Lung (tissue), 16 donors: ENCODE measurements around the gene ESCO1. TPM values are rescaled to one million over a fixed set of nuclear protein-coding genes. Genes with fewer than 3 reads are reported as not detected.
"Not testable (repeated sequence)": the region's sequence is repeated elsewhere in the genome, so short reads cannot be mapped to it uniquely, and the experiment has no call there.

Experiments
- ATAC-seq: fragments of 200-7000 bp; cut with Tn5 transposase; one replicate; pipeline ENCODE4 v1.9.1; 2020; ENCODE audit warnings: moderate number of reproducible peaks; ENCODE audit not compliant: insufficient read depth, low FRiP score
- DNase-seq, 3 donors: peaks; one replicate each; pipeline ENCODE4 v3.0.0-alpha.2; 2013 to 2017
- H3K27ac ChIP-seq, 2 donors: one replicate each; pipeline ENCODE4 v1.5.1; 2013; ENCODE audit warnings: mild to moderate bottlenecking in 2 of 2, moderate library complexity in 2 of 2, control low read depth in 1 of 2, inconsistent platforms in 1 of 2, low read depth in 1 of 2, low read length in 1 of 2
- H3K27me3 ChIP-seq, 3 donors: one replicate each; pipeline ENCODE4 v1.5.1; 2013; ENCODE audit warnings: low read length in 2 of 3; ENCODE audit not compliant: control insufficient read depth in 3 of 3, insufficient read depth in 3 of 3
- H3K36me3 ChIP-seq, 4 donors: one replicate each; pipeline ENCODE4 v1.5.1; 2013; ENCODE audit warnings: low read length in 4 of 4, mild to moderate bottlenecking in 1 of 4, moderate library complexity in 1 of 4; ENCODE audit not compliant: control insufficient read depth in 4 of 4, insufficient read depth in 4 of 4
- H3K4me1 ChIP-seq, 5 donors: one replicate each; pipeline ENCODE4 v1.5.1; 2013; ENCODE audit warnings: low read length in 5 of 5, mild to moderate bottlenecking in 2 of 5, moderate library complexity in 1 of 5; ENCODE audit not compliant: control insufficient read depth in 5 of 5, insufficient read depth in 5 of 5
- H3K4me3 ChIP-seq: one replicate; pipeline ENCODE4 v1.5.1; 2013; ENCODE audit warnings: mild to moderate bottlenecking, control low read depth, moderate library complexity
- H3K9ac ChIP-seq, 2 donors: one replicate each; pipeline ENCODE4 v1.5.1; 2013; ENCODE audit warnings: low read length in 2 of 2, control low read depth in 1 of 2; ENCODE audit not compliant: insufficient read depth in 1 of 2
- H3K9me3 ChIP-seq, 4 donors: one replicate each; pipeline ENCODE4 v1.5.1; 2013; ENCODE audit warnings: low read length in 3 of 4, mild to moderate bottlenecking in 1 of 4, moderate library complexity in 1 of 4; ENCODE audit not compliant: control insufficient read depth in 4 of 4, insufficient read depth in 3 of 4
- WGBS, 2 donors: extraction: QIAGEN DNeasy Blood & Tissue Kit; methylation state at CpG; one replicate each; pipeline ENCODE4 v1.1.7; 2013; 5-methylcytosine and 5-hydroxymethylcytosine counted together
- long read RNA-seq, 5 donors: transcript quantifications; one replicate each; lab custom pipeline, GENCODE V29; 2026
- polyA plus RNA-seq, 2 donors: library from polyadenylated mRNA; stranded (reverse); fragments of 200-250 nt; gene quantifications; one replicate each; pipeline ENCODE4 v1.2.1, GENCODE V29; 2013
- total RNA-seq, 2 donors: library from RNA; depleted of rRNA in 1 of 2; stranded (reverse); fragments of >200 nt in 1 of 2; gene quantifications; one replicate each; pipeline ENCODE4 v1.2.1, GENCODE V29; 2014 to 2021
- TF ChIP-seq, protein P1 (sequence below): IDR thresholded peaks from 2 replicates; pipeline ENCODE4 v1.5.1; 2012; ENCODE audit warnings: mild to moderate bottlenecking; ENCODE audit errors: control extremely low read depth, extremely low read depth
- donor health status: control.
- donor health status: control.
- donor health status: Bipolar disorder and iron deficiency.
- donor health status: healthy.
- donor health status: DM: yes; HTN: yes; CAD: no.

Gene ESCO1, protein sequence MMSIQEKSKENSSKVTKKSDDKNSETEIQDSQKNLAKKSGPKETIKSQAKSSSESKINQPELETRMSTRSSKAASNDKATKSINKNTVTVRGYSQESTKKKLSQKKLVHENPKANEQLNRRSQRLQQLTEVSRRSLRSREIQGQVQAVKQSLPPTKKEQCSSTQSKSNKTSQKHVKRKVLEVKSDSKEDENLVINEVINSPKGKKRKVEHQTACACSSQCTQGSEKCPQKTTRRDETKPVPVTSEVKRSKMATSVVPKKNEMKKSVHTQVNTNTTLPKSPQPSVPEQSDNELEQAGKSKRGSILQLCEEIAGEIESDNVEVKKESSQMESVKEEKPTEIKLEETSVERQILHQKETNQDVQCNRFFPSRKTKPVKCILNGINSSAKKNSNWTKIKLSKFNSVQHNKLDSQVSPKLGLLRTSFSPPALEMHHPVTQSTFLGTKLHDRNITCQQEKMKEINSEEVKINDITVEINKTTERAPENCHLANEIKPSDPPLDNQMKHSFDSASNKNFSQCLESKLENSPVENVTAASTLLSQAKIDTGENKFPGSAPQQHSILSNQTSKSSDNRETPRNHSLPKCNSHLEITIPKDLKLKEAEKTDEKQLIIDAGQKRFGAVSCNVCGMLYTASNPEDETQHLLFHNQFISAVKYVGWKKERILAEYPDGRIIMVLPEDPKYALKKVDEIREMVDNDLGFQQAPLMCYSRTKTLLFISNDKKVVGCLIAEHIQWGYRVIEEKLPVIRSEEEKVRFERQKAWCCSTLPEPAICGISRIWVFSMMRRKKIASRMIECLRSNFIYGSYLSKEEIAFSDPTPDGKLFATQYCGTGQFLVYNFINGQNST
- 10 to 100 TPM; 12.3 to 28.2 TPM for total RNA-seq
- polyA plus RNA-seq = 10 to 100 TPM in 1 of 2 donors, 1 to 10 TPM in 1; 7.7 to 13.1 TPM
- long read RNA-seq, donor 1, partial matches to known transcripts = 10 of 10 reads
- long read RNA-seq, donor 1, other reads (novel, unspliced or antisense) = 0 of 10 reads
- long read RNA-seq, donor 2, partial matches to known transcripts = 13 of 13 reads
- long read RNA-seq, donor 2, other reads (novel, unspliced or antisense) = 0 of 13 reads
- long read RNA-seq, donor 3 = 0 reads
- long read RNA-seq, donor 4, partial matches to known transcripts = 5 of 5 reads
- long read RNA-seq, donor 4, other reads (novel, unspliced or antisense) = 0 of 5 reads
- long read RNA-seq, donor 5, full-length matches to known transcripts = 1 of 20 reads
- long read RNA-seq, donor 5, partial matches to known transcripts = 19 of 20 reads
- long read RNA-seq, donor 5, other reads (novel, unspliced or antisense) = 0 of 20 reads

GRCh38 chr18:21600526-21601410 lies at the start of gene ESCO1:
TSS of gene ESCO1 (minus strand) at chr18:21600704. CDS start at chr18:21574843, 25,861 bp downstream.
- H3K27me3 ChIP-seq = no peaks in the 10 kb centered on the region
- H3K9ac ChIP-seq = peak within 1 kb of the TSS; percentile 87 to 96
- WGBS, 2 donors = 10% methylated on average over 63 to 74 of the region's 74 CpGs
- H3K4me1 ChIP-seq = peaks cover 0 to 20% (median 7%) of the 10 kb centered on the region in 5 donors
- TF ChIP-seq, protein P1, sequence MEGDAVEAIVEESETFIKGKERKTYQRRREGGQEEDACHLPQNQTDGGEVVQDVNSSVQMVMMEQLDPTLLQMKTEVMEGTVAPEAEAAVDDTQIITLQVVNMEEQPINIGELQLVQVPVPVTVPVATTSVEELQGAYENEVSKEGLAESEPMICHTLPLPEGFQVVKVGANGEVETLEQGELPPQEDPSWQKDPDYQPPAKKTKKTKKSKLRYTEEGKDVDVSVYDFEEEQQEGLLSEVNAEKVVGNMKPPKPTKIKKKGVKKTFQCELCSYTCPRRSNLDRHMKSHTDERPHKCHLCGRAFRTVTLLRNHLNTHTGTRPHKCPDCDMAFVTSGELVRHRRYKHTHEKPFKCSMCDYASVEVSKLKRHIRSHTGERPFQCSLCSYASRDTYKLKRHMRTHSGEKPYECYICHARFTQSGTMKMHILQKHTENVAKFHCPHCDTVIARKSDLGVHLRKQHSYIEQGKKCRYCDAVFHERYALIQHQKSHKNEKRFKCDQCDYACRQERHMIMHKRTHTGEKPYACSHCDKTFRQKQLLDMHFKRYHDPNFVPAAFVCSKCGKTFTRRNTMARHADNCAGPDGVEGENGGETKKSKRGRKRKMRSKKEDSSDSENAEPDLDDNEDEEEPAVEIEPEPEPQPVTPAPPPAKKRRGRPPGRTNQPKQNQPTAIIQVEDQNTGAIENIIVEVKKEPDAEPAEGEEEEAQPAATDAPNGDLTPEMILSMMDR = peak; percentile 33
- DNase-seq (peak; percentile 93 to 96 (median 95)), ATAC-seq (peak; percentile 92)
- no peaks in the 10 kb centered on the region for H3K36me3 ChIP-seq
- H3K27ac ChIP-seq = peak within 1 kb of the TSS; percentile 90 to 96
- peak within 1 kb of the TSS; percentile 80 for H3K4me3 ChIP-seq
- H3K9me3 ChIP-seq = no peaks in the 10 kb centered on the region

- not testable (repeated sequence) for H3K27me3 ChIP-seq, H3K4me3 ChIP-seq, H3K9ac ChIP-seq, H3K27ac ChIP-seq, H3K9me3 ChIP-seq, H3K4me1 ChIP-seq, DNase-seq, ATAC-seq, H3K36me3 ChIP-seq
- WGBS, 2 donors = 97 to 99% methylated on average over 5 of the region's 5 CpGs
Measured at GRCh38 chr18:21640375-21640774, 39.9 kb upstream of the ESCO1 start.

DNA sequence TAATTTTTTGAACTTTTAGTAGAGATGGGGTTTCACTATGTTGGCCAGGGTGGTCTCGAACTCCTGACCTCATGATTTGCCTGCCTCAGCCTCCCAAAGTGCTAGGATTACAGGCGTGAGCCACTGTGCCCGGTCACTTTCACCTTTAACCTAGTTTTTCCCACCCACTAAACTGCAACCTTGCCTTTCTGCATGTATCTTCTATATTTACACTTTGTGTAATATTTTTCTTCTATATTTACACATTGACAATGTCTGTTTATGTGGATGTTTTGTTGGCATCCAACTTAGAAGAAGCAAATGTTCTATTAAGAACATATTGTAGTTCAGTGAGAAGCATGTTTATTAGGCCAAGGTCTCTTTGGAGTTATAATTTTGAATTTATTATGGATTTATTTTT lies 38.3 kb upstream of the ESCO1 start:
- no peaks in the 10 kb centered on the region for H3K27me3 ChIP-seq
- no peak overlapping the region for H3K4me3 ChIP-seq
- no peaks in the 10 kb centered on the region for H3K4me1 ChIP-seq
- no peaks in the 10 kb centered on the region for H3K9me3 ChIP-seq
- DNase-seq (no peak), ATAC-seq (no peak)
- no peak overlapping the region for H3K9ac ChIP-seq
- H3K27ac ChIP-seq = no peak overlapping the region
- TF ChIP-seq, protein P1 = no peak
- 93 to 98% methylated on average over 3 of the region's 3 CpGs for WGBS, 2 donors
- H3K36me3 ChIP-seq = peaks cover 0 to 4% (median 0%) of the 10 kb centered on the region in 4 donors
